ENCODE data around the gene PGAP1.

DNA sequence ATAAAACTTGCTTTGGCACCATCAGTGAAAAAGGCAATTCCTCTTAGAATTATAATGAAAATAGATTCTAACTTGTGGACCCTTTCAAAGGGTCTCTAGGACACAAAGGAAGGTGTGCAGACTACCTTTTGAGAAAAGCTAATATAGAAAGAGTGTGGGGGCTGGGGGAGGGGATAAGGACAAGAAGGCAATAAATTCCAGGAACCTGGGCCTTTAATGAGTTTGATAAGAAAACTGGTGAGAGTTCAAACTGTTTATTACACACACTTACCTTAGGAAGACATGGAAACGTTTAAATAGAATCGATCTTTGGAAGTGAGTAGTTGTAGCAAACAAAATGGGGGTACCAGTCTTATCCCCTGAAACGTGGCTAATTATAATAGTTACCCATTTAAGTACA is 39.6 kb upstream of the PGAP1 start:
- TF ChIP-seq, protein P1, sequence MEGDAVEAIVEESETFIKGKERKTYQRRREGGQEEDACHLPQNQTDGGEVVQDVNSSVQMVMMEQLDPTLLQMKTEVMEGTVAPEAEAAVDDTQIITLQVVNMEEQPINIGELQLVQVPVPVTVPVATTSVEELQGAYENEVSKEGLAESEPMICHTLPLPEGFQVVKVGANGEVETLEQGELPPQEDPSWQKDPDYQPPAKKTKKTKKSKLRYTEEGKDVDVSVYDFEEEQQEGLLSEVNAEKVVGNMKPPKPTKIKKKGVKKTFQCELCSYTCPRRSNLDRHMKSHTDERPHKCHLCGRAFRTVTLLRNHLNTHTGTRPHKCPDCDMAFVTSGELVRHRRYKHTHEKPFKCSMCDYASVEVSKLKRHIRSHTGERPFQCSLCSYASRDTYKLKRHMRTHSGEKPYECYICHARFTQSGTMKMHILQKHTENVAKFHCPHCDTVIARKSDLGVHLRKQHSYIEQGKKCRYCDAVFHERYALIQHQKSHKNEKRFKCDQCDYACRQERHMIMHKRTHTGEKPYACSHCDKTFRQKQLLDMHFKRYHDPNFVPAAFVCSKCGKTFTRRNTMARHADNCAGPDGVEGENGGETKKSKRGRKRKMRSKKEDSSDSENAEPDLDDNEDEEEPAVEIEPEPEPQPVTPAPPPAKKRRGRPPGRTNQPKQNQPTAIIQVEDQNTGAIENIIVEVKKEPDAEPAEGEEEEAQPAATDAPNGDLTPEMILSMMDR (IDR thresholded peaks at IDR 0.05): no peak
- TF ChIP-seq POLR2AphosphoS5 (IDR thresholded peaks at IDR 0.05; ENCODE audit: low read depth, low read length): no peak
- no peak for TF ChIP-seq SIN3A (IDR thresholded peaks at IDR 0.05; ENCODE audit: borderline replicate concordance, insufficient read depth, low read depth, low read length)
- TF ChIP-seq, protein P2, sequence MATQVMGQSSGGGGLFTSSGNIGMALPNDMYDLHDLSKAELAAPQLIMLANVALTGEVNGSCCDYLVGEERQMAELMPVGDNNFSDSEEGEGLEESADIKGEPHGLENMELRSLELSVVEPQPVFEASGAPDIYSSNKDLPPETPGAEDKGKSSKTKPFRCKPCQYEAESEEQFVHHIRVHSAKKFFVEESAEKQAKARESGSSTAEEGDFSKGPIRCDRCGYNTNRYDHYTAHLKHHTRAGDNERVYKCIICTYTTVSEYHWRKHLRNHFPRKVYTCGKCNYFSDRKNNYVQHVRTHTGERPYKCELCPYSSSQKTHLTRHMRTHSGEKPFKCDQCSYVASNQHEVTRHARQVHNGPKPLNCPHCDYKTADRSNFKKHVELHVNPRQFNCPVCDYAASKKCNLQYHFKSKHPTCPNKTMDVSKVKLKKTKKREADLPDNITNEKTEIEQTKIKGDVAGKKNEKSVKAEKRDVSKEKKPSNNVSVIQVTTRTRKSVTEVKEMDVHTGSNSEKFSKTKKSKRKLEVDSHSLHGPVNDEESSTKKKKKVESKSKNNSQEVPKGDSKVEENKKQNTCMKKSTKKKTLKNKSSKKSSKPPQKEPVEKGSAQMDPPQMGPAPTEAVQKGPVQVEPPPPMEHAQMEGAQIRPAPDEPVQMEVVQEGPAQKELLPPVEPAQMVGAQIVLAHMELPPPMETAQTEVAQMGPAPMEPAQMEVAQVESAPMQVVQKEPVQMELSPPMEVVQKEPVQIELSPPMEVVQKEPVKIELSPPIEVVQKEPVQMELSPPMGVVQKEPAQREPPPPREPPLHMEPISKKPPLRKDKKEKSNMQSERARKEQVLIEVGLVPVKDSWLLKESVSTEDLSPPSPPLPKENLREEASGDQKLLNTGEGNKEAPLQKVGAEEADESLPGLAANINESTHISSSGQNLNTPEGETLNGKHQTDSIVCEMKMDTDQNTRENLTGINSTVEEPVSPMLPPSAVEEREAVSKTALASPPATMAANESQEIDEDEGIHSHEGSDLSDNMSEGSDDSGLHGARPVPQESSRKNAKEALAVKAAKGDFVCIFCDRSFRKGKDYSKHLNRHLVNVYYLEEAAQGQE (IDR thresholded peaks at IDR 0.05; ENCODE audit: insufficient read depth in 1 of 2, low read depth in 2 of 2, low read length in 1 of 2): no peak
